Measurements from ENCODE around the gene MBNL1. TPM values are rescaled to one million over a fixed set of nuclear protein-coding genes. Genes with fewer than 3 reads are reported as not detected.

MBNL1 gene
- polyA plus RNA-seq, 4 donors = 44.0 to 55.3 (median 52.5) TPM

DNA sequence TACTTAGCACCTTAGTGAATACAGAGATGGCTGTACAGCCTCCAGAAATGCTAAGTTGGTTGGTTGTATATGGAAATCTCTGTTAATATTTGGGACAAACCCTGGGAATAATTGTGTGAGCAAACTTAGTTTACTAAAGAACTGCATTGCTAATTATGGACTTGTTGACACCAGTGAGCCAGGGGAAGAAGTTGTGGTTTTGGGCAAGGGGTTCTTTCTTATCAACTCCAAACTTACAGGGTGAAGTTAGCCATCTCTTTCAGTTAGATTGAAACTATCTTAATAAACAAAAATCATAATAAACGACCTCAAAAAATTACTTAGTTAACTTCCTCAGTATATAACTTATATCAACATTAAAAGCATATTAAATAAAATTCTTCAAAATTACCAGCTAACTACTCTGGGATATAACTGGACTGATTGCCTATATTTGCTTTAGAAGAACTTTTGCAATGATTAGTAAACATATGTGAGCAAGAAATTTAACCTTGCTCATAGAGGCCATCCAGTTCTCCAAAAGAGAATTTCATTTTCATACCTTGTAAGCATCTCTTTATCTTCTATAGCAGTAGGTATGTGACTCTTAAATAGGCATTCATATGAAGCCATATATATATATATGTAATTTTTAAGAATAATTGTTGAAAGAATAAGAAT lies 24.7 kb downstream of the MBNL1 start:
- no peak for DNase-seq (ENCODE audit: low read depth in 4 of 4, low spot score in 3 of 4)

DNA sequence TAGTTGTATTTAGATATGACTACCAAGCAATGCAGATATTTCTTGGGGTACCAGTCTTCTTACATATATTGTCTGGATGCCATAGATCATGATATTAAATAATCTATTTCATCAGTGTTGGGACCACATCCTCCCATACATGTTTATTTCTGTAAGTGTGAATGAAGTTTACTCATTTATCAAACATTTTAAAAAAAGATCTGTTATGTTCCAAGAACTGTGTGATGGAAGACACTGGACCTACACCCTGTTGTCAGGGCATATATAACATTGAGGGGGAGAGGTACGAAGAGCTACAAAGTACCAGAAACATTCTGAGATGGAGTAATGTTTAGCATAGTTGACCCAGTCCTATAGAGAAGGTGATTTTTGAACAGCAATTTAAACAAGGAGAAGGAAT lies 26.6 kb downstream of the MBNL1 start:
- DNase-seq (ENCODE audit: low read depth in 4 of 4, low spot score in 3 of 4) = no peak

DNA sequence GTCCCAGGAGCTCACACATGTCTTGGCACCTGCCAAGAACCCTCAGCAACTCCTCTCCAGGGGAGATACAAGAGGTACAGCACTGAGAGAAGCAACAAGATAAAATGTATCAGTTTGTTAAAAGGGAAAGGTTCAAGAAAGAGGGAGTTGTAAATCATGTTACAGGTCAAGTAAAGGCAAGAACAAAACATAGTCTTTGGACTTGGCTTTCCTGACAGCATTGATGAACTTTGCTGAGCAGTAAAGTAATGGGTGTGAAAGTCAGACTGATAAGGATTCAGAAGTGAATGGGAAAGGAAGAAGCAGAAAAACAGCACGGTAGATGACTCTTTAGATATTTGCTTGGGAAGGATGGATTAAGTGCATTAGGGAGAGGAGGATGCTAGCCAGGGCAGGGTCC lies 27.1 kb downstream of the MBNL1 start:
- DNase-seq (ENCODE audit: low read depth in 4 of 4, low spot score in 3 of 4) = no peak

DNA sequence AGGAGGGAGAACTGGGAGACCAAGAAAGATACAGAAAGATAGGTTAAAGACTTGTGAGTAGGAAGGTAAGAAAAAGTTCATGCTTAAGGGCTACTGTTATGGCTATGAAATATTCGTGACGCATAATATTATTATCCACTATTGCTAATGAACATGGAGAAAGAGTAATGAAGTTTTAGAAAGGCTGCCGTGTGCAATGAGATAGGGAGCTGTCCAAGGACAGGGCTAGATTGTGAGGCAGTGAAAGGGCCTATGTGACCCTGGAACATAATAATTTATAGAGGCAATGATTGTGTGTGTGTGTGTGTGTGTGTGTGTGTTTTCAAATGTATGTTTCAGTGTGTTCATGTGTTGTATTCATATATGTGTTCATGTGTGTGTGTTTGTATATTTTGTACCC lies 27.7 kb downstream of the MBNL1 start:
- no peak for DNase-seq (ENCODE audit: low read depth in 4 of 4, low spot score in 3 of 4)

DNA sequence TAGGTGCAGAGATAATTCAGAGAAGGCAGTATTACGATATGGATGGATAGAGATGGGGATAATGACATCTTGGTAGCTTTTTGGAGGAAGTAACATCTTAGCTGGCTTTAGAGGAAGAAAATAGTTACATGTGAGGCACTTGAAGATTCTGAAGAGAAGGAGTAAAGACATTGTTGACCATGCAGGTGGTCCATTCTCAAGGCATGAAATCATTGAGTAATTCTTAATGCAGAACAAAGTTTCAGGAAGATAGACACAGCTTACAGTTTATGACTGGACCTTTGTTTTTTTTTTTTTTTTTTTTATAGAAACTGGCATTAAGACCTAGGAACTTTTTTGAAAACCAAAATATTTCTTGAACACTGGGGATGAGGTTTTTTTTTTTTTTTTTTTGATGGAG lies 28.2 kb downstream of the MBNL1 start:
- DNase-seq (ENCODE audit: low read depth in 4 of 4, low spot score in 3 of 4) = no peak

DNA sequence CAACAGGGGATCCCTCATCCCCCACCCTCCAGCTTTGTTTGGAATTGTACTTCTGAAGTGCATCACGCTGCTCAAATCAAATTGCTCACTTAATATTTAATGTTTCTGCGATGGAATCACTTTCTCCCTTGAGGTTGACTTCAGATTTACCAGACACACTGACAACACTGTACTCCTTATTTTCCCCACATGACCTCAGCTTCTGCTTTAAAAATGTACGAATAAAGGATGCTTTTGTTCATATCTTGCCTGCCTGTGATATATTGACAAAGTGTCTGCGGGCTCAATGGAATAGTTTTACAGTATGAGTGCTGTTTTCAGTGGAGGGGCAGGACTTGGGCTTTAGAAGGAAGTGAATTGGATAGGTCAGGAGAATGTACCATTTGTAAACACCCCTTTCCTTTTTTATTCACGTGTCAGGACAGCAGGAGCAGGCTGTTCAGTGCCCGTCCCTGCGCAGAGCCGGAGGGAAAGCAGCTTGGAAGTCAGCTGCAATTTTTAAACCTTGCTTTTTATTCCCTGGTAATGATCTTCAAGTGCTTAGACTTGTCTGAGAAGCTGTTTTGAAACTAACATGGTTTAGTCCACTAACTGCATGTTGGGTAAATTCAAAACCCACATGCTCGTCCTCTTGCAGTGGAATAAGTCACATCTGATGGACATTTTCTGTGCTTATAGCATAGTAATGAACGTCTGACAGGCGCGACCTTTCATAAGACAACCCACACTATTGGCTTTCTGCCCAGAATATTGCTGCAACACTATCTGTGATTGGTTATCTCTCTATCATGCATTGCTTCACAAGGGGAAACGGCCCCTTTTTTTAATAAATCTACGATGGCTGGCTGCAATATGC lies 29.9 kb downstream of the MBNL1 start:
- DNase-seq (ENCODE audit: low read depth in 4 of 4, low spot score in 3 of 4) = peak; percentile 65 to 71 (median 70)

DNA sequence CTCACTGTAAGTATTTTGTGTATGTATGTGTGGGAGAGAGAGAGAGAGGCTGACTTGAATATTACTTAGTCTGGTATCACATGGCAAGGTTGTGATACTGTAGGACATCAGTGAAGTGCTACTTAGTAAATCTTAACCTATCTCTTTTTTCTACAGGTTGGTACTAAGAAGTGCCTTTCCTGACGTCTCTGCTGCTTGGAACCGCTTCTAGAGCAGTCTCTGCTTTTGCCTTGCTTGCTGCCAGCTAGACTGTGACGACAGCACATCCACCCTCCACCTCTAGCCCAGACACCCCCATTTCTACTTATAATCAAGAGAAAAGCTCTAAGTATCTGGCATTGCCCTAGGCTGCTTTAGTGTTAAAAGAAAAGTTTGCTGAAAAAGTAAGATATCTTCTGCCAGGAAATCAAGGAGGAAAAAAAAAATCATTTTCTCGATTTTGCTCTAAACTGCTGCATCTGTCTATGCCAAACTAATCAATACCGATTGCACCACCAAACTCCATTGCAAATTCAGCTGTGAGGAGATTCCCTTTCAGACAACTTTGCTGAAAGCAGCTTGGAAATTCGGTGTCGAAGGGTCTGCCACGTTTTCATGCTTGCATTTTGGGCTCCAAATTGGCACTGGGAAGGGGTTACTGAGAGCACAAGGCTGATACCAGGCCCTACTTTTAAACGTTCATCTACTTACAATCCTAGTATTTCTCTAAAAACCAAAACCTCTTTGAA lies 30.7 kb downstream of the MBNL1 start:
- DNase-seq (ENCODE audit: low read depth in 4 of 4, low spot score in 3 of 4) = no peak

DNA sequence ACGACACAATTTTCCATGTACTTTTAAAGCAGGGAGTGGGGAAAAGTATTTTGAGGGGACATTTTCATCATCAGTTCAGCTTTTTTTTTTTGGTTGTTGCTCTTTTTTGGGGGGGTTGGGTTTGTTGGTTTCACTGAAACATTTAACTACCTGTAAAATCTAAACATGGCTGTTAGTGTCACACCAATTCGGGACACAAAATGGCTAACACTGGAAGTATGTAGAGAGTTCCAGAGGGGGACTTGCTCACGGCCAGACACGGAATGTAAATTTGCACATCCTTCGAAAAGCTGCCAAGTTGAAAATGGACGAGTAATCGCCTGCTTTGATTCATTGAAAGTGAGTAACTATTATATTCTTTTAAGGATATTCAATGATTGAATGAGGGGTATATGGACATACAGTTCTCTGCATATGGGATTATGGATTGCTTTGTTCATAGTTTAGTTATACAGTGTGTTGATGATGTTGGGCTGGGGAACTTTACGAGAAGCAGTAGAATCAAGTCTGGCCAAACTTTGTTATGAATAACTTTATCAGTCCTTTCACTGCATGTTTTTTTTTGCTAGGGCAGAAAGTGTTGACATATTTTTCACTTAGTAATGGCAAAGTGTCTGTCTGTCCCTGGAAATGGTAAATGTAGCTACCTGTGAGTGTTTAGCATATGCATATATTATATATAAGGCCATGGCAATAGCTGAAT lies 31.5 kb downstream of the MBNL1 start:
- no peak for DNase-seq (ENCODE audit: low read depth in 4 of 4, low spot score in 3 of 4)

DNA sequence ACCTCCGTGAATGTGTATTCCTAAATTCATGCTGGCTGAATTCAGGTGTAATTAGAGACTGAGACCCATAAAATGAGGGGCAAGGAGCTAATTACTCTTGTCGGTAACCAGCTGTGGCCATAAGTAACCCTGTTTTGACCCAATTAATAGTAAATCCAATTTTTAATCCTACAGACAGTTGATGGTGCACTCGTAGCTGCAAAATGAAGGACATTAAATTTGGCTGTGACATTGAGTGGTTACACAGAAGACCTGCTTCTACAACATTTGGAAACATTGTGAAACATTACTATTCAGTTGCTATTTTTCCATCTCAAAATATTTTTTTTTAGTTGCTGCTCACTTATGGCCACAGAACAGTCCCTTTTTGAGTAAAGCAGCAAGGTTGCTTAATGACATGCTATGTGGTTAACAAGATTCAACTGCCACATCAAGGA lies 33.0 kb downstream of the MBNL1 start:
- DNase-seq (ENCODE audit: low read depth in 4 of 4, low spot score in 3 of 4) = no peak

DNA sequence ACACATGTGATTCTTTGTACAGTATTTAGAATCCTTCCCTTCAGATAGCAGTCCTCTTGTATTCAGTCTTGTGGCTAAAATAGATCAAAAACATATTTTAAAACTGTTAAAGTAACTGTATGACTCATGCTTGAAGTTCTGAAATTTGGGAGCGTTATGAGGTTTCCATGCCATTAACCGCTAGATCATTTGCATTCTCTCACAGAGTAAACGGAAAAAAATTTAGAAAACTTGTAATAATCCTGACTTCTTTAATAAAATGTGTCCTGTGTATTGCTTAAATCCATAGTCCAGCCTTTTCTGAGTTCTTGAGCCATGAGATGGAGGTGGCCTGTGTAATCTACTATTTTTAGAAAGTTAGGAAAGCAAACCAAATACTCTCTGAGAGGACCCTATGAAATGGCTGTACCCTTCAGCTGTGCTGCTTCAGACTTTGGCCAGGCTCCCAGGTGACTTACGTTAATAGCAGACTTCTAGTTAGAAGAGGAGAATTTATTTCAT lies 33.8 kb downstream of the MBNL1 start:
- peak in 1 of 4 donors; percentile 39 for DNase-seq (ENCODE audit: low read depth in 4 of 4, low spot score in 3 of 4)

DNA sequence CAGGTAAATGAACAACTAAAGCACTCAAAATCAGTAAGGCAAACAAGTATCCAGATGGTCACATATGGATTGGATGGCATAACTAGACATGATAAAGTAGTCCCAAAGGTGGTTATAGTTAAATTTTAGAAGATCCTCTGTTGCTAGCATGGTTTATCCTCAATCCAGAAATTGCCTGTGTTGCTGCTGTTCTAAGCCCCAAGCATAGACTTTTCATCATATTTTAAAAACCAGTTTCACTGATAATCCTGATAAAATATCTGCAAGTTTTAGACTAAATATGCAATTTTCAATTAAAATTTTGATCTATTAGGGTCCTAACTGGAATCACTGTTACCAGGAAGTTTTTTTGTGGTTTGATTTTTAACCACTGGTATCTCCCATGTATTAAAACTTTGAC lies 35.4 kb downstream of the MBNL1 start:
- no peak for DNase-seq (ENCODE audit: low read depth in 4 of 4, low spot score in 3 of 4)

DNA sequence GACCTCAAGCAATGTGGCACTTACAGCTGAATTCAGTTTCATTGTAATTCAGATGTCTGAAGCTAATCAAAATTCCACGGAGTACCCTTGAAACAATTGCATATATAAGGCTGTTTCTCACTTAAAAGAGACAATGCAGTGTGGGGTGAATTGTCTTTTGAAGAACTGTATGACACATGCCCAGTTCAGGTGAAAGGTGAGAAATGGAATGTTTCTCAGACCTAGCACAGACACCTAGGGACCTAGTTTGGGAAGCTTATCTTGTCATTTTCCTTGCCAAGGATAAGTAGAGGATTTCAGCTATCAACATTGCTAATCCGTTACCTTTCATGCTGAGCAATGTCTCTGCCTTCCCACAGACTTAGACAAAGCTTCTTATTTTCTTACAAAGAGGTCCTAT lies 36.3 kb downstream of the MBNL1 start:
- DNase-seq (ENCODE audit: low read depth in 4 of 4, low spot score in 3 of 4) = no peak

DNA sequence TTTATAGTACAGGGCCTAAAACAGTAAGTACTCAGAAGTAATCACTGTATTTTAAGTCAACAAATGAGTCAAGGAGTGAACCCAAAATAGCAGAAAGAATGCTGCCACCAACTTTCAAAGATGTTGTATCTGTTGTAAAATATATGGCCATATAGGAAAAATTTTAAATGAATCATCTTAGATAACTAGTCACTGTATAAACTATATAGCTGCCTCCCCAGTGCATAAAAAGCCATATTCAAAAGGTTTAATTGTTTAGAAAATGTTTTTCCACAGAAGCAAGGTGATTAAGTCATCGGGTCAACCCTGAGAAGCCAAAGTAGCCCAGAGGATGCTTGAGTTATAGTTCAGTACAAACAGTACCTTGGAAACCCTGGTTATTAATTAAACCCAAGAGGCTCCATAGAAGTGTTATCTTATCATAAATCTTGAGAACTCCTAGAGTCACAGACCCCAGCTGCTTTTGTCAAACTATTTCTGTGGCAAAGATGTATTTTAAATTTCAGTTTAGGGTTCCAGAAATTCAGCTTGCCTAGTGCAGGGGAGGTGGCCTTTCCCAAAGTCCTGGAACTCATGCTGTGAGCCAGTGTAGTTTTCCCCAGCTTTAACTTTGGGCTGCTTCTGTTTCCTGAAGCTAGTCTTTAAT lies 39.2 kb downstream of the MBNL1 start:
- peak in 1 of 4 donors; percentile 39 for DNase-seq (ENCODE audit: low read depth in 4 of 4, low spot score in 3 of 4)

DNA sequence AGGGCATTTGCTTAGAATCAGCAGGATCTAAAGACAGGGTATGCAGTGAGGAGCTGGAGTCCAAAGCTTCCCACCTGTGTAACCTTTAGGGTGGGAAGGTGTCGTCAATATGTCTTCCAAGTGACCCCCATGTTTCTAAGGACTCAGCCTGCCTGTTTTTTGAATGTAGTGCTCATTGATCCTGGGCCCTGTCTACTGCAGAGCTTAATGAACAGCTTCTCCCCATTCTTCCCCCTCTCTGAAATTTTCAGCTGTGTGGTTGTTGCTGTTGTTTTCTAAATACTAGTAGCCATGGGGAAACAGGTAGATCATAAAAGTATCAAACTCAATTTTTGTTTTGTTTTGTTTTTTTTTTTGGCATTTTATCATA lies 39.7 kb downstream of the MBNL1 start:
- DNase-seq (ENCODE audit: low read depth in 4 of 4, low spot score in 3 of 4) = no peak

DNA sequence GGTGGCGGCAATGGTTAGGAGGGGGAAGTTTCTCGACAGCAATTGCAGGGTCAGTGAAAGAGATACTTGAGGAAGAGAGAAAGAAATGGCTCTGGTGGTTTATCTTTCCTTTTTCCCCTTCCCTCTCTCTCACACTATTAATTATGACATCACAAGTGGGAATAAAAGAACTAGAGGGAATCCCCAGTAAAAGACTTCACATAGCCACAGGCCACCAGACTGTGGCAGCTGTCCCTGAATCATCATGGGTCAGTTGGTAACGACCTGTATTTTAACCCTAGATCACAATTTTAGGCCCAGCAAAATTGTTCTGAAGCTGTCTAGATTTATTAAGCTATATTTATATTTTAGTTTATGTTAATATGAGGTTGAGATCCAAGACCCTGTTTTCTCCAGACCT lies 40.3 kb downstream of the MBNL1 start:
- no peak for DNase-seq (ENCODE audit: low read depth in 4 of 4, low spot score in 3 of 4)

DNA sequence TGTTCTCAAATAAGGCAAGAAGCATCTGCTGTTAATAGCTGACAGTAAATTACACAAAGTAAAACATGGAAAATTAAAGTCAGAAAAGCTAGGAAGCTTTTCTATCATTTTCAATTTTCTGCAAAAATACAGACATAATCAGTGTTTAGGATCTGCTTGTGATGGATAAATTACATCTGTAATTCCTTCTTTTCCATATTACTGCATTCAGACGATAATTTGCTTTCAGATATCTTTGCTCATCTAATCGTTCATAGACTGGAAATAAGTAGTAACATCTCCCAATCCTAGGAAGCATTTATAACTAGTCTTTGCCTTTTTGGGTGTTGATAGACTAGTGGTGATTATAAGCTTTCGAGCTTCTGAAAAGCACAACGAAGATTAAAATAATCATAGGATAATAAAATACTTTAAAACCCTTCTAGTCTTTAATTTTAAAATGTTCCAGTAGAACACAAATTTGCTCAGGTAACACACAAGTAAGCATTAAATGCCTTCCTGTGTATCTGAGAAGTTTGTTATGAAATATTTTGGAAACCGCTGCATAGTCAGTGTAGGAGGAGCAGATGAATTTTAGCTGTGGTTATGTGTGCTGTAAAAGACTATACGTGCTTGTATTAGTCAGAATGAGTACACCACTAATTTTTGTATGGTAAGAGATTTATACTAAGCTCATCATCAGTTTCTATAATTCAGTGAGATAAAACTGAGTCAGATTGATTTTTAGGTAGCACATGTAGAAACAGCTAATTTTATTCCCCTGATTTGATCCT lies 41.0 kb downstream of the MBNL1 start:
- DNase-seq (ENCODE audit: low read depth in 4 of 4, low spot score in 3 of 4) = no peak

DNA sequence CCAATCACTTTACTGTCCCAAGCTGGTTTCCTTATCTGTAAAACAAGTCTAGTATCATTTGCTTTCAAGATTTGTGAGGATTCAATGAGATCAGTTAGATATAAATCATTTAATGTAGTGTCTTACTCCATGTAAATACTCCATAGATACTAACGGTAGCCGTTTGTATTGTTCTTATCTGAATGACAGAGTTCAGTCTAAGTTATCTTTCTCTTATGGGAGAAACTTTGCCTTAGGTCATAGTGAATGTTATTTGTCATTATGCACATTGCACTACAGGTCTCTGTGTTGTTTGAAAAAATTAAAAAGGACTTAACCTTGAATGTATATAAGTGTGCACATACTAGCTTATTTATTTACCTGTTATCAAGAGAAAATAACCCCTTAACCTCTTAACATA lies 44.7 kb downstream of the MBNL1 start:
- no peak for DNase-seq (ENCODE audit: low read depth in 4 of 4, low spot score in 3 of 4)

DNA sequence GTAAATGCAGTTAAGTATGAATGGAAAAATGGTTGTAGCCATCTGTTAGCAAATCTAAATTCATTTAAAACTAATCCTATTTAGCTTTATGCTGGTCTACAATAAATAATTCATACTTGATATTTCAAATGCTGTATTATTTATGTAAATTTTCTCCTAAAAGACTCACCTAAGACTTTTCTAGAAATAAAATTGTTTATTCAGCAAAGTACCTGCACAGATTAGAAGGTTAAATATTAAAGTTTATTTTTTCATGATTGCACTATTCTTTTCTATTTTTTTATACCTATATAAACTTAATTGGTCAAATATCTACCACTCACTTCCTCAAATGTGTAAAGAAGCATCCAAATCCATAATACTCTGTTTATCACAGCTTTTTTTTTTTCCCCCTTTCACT lies 45.2 kb downstream of the MBNL1 start:
- no peak for DNase-seq (ENCODE audit: low read depth in 4 of 4, low spot score in 3 of 4)

DNA sequence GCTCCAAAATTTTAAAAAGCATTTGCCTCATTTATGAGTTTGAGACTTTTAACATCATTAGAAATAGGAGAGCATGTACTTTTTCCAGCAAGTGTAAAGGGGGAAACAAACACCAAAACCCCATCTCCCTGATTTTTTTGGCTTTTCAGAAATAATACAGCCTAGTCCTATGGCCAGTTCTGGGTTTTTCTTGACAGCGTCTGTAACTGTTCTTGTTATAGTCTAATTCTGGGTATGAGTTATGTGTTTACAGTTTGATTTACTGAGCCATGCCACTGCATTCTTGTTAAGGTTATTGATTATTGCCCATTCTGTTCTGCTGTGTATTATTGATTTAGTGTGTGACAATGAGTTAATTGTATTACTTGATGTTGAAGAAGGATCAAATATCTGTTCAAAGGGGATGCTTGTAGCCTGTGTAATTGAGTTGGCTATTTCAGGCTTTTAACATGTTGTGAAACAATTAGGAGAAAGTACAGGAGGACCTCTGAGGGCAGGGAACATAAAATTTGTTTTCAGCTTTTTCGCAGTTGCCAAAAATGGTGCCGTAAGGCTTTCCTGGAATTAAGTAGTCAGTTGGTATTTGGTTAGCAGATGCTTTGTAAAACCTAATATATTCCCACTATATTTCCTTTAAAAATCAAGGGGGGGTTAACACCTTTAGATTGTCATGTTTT lies 46.1 kb downstream of the MBNL1 start:
- no peak for DNase-seq (ENCODE audit: low read depth in 4 of 4, low spot score in 3 of 4)
